HG02973 (cell line): ENCODE results near the gene B3GALT4.
"Not testable (repeated sequence)": the region's sequence is repeated elsewhere in the genome, so short reads cannot be mapped to it uniquely, and the experiment has no call there.

Source experiments
- ATAC-seq: cut with Tn5 transposase; IDR thresholded peaks from one replicate; pipeline ENCODE4 v1.9.1; 2021; ENCODE audit warnings: moderate library complexity; ENCODE audit not compliant: unreplicated experiment

Gene B3GALT4

DNA sequence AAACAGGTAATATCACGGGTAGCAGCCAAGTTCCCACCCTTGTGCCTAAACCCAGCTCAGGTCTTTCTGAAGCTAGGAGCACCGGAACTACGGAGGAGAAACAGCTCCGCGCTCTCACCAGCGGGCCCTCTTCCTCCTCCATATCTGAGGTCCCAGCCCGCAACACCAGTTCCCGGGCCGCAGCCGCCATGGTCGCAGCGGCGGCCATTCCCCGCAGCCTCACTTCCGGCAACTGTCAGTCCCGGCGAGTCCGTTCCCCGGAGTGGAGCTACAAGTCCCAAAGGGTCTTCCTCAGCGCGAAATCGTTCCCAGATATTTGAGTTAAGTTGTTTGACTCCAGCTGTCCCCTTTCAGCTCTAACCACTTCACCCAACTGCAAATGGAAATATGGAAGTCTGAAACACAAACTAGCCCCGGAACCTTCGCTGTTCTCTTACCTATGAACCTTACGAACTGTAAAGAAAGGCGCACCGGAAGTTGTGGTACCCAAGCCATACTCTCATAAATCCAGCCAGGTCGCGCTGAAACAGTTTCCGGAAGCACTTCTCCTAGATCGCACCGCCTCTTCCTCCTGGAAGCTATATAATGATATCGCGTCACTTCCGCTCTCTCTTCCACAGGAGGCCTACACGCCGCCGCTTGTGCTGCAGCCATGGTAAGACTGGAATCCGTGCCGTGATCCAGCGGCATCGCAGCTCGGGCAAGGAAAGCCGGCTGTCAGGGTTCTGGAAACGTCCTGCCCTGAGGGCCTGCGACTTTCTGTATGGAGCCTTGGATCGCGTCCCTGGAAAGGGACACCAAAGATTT lies 5.3 kb upstream of the B3GALT4 start, which contains the start of the genes RPS18 and VPS52:
RPS18 (plus strand) TSS at position 608 of the 807 bp plus-strand sequence; CDS start at position 653, 45 bp downstream.
VPS52 (minus strand) TSS at position 409 of the 807 bp plus-strand sequence; CDS start at position 208, 201 bp downstream.
- ATAC-seq = peak; percentile 62

DNA sequence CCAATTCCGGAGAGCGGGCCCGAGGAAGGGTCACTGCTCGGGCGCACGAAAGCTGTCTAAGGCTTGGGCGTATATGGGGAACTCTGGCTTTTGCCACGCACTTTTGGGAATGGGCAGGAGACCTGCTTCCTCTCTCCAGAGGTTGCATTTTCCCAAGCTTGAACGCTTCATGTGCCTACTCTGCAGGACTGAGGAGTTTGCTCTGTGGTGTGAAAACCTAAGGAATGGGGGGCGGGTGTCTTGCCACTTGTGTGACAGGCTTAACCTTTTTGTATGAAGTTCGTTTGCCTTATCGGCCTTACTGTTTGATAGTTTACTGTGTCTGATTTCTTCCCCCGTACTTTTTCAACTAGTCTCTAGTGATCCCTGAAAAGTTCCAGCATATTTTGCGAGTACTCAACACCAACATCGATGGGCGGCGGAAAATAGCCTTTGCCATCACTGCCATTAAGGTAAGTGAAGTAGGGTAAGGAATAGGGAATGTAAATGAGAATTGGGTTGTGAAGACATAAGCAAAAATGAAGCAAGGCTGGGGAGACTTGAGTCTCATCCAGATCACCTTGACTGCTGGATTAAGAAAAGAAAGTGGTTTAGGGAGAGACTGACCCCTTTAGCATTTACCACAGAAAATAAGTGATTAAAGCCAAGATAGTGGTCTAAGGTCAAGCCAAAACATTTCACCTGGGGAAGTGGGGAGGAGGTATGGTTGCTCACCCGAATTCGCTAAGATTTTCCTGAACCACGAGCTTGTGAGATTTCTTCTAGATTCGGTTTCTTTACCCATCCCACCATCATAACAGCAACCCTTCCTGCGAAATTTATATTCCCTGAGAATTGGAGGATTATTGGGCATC lies 4.4 kb upstream of the B3GALT4 start:
- ATAC-seq = no peak

DNA sequence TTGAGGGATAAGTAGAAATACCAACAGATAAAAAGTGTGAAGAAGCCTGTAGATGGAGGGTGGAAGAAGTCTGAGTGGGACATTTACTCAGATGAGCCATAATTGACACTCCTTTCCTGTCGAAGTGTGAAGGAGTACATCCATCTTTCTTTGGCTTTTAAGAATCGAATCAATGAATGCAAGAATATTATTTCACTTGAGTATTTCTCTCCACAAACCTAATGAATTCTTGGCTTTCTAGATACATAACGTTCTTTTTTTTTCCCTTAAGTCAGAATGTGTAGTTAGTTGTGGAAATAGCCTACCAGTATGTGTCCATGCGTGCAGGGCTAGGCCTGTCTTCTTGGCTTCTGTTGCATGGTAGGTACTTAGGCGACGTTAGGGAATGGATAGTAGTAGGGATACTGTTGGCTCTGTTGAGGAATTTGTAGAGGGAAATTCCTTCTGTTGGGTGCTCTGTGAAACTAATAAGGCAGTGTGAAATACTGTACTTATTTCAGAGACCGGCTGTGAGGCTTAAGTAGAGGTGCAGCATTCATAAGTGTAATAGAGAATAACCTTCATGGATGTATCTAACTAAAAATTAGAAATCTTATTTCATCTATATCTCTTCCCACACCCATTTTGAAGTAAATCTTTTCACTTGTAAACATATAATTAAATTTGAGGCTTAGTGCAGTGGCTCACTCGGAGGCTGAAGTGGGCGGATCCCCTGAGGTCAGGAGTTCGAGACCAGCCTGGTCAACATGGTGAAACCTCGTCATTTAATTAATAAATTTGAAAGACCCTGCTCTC lies 3.6 kb upstream of the B3GALT4 start:
- ATAC-seq = no peak

DNA sequence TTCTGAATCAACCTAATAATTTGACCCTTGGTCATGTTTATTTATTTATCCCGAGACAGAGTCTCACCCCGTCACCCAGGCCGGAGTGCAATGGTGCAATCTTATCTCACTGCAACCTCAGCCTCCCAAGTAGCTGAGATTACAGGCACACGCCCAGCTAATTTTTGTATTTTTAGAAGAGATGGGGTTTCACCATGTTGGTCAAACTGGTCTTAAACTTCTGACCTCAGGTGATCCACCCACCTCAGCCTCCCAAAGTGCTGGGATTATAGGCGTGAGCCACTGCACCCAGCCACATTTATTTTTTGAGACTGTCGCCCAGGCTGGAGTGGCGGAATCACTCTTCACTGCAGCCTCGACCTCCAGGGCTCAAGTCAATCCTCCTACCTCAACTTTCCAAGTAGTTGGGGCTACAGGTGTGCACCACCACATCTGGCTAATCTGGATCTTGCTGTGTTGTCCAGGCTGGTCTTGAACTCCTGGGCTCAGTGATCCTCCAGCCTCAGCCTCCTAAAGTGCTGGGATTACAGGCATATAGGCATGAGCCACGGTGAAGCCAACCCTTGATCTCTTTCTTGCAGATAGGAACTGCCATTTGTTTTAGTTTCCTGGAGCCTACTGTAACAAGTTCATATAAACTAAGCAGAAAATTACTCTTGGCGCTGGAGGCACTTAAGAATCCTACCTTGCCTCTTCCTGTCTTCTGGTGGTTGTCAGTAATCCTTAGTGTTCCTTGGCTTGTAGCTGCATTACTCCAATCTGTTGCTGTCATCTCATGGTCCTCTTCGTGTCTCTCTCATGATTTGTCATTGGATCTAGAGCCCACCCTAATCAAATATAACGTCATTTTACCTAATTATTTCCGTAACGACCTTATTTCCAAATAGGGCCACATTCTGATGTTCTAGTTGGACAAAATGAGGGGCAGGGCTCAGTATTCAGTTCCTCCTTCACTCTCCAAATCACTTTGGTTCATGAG lies 2.7 kb upstream of the B3GALT4 start:
- ATAC-seq = no peak

DNA sequence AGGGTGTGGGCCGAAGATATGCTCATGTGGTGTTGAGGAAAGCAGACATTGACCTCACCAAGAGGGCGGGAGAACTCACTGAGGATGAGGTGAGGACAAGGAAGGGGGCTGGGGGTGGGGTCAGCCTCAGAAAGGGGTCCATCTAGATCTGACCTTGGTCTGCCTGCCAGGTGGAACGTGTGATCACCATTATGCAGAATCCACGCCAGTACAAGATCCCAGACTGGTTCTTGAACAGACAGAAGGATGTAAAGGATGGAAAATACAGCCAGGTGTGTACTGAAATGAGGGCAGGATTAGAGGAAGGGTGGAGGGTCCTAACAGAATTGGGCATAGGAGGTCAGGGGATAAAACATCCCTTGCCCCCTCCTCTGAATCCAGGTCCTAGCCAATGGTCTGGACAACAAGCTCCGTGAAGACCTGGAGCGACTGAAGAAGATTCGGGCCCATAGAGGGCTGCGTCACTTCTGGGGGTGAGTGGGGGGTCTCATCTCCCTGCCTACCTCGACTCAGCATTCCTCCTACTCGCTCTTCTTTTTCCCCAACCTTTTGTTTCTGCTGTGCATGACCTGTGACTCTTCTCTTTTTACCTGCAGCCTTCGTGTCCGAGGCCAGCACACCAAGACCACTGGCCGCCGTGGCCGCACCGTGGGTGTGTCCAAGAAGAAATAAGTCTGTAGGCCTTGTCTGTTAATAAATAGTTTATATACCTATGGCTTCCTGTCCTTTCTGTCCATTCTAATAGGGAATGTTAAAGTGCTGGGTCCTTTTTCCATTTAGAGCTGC lies 935 bp upstream of the B3GALT4 start:
- not testable (repeated sequence) for ATAC-seq

DNA sequence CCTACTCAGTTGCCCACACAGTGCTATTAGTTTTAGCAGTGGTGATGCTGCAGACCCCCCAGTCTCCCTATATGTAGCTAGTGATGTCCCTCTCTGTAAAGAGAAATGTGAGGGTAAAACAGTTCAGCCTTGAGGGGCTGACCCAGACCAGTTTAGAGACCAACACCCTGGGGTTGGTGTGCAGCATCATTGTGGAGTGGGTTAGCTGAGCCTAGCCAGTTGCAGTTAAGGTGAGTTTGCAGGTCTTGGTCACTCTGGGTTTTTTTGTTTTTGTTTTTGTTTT lies 401 bp upstream of the B3GALT4 start:
- ATAC-seq = no peak

DNA sequence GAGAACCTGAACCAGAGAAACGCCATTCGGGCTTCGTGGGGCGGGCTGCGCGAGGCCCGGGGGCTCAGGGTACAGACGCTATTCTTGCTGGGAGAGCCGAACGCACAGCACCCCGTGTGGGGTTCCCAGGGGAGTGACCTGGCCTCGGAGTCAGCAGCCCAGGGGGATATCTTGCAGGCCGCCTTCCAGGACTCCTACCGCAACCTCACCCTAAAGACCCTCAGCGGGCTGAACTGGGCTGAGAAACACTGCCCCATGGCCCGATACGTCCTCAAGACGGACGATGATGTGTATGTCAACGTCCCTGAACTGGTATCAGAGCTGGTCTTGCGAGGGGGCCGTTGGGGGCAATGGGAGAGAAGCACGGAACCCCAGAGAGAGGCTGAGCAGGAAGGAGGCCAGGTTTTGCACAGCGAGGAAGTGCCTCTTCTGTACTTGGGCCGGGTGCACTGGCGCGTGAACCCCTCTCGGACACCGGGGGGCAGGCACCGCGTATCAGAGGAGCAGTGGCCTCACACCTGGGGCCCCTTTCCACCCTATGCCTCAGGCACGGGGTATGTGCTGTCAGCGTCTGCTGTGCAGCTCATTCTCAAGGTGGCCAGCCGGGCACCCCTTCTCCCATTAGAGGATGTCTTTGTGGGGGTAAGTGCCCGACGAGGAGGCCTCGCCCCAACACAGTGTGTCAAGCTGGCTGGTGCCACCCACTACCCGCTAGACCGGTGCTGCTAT lies 904 bp downstream of the B3GALT4 start:
- ATAC-seq = no peak

DNA sequence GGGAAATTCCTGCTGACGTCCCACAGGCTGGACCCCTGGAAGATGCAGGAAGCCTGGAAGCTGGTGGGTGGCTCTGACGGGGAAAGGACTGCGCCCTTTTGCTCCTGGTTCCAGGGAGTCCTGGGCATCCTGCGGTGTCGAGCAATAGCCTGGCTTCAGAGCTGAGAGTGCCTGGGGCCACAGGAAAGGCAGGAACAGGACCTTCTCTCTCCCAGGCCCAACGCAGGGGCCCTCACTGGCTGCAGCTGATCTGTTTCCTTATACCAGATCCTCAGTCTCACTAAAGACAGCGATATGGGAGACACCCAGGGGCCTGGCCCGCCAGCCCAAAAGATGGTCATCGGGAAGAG lies 1.4 kb downstream of the B3GALT4 start:
- no peak for ATAC-seq

DNA sequence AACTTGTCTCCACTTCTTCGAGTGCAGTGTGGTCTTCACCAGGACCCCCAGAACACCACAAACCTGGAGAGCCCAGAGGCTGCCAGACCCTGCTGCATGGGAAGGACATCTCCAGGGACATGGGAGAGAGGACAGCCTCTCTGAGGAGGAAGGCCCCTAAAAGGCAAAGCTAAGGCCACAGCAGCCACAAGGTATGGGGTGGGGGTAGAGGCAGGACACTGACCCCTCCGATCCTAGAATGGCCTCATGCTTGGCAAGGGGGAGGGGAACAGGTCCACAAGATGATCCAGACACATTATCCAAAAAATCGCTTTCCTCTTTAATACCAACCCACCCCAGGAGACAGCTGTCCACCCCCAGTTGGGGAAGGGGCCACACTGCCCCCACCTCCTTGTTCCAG lies 1.9 kb downstream of the B3GALT4 start:
- no peak for ATAC-seq

DNA sequence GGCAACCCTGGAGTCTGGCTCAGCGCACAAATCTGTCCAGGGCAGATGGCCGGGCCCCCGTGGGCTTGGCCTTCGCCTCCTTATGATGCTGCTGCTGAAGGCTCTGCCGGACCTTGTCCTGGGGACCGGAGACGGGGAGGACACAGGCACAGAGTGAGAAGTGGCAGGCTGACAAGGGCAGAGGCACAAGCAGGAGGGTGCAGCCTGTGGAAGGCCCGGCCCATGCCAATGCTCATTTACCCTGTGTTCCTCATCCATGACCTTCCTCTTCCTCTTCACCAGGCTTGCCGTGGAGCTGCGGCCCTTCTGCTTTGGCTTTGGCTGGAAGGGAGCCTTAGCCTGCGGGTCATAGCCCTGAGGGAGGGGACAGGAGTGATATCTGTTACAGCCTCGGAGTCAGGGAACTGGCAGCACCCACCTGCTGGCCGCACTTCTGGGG lies 2.4 kb downstream of the B3GALT4 start:
- no peak for ATAC-seq

DNA sequence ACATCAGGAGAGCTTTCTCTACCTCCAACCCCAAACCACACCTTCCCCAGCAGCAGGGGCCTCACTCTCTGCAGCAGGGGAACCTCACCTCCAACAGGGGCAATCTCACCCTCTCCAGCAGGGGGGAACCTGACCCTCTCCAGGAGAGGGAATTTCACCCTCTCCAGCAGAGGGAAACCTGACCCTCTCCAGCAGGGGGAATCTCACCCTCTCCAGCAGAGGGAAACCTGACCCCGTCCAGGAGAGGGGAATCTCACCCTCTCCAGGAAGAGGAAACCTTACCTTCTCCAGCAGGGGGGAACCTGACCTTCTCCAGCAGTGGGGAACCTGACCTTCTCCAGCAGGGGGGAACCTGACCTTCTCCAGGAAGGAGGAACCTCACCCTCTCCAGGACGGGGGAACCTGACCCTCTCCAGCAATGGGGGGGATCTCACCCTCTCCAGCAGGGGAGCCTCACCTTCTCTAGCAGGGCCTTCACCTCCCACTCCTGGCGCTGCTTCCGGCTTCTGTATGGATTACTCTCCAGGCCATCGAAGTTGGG lies 3.1 kb downstream of the B3GALT4 start:
- no peak for ATAC-seq

DNA sequence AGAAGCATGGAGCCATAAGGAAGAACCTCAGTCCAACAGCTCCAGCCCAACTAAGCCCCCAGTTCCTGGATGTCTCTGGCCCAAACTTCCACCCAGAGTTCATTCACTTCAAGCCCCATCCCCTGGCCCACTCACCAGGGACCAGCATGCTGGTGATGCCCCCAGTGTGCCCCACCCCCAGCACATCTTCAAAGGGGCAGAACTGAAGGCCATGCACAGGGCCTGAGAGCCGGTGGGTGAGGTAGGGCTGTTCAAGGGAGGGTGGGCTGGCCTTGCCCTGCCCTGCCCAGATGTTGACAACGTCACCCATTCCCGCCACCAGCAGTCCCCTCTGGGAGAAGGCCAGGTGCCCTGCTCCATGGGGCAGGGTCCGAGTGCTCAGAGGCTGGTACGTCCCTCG lies 3.6 kb downstream of the B3GALT4 start:
- no peak for ATAC-seq

DNA sequence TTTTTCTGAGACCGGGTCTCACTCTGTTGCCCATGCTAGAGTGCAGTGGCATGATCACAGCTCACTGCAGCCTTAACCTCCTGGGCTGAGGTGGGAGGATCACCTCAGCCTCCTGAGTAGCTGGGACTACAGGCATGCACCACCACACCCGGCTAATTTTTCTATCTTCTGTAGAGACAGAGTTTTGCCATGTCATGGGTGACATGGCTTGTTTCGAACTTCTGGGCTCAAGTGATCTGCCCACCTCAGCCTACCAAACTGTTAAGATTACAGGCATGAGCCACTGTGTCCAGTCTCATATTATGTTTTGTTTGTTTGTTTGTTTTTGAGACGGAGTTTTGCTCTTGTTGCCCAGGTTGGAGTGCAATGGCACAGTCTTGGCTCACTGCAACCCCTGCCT lies 8.3 kb downstream of the B3GALT4 start:
- ATAC-seq = not testable (repeated sequence)

DNA sequence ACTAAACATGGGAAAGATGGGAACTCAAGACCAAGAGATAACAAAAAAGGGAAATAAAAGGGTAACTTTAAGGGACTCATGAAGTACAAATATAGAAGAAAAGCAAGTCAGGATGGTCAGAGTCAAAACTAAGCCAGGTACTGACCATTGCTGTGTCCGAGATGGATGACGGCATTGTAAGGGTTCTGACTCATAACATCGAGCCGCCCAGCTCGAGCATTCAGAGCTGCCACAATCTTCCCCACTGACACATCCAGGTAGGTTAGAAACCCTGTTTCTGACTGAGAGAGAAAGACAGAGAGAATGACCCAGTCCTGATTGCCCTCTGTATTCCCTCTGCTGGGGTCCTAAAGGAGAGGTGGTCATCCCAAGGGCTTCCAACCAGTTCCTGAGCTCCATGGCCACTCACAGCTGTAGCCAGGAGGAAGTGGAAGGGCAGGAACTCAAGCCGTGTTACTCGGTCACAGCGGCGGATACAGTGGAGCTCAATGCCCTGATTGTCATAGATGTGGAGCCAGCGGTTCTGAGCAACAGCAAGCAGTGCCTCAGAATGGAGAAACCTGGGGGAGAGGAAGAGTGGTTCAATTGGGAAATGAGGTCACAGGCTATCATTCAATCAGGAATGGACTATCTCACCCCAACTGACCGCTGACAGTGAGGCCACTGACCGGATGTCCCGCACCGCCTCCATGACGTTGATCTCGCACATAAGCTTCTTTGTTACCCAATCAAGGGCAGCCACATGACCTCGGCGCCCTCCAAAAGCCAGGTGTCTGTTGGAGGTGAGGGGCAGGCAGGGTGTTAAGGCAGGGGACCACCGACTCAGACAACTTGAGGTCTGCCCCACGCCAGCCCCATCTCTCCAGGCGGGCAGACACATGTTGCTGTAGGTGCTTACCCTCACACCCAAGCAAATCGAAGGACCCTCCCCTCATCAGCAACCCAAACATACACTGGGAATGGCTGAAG lies 10.3 kb downstream of the B3GALT4 start:
- no peak for ATAC-seq

DNA sequence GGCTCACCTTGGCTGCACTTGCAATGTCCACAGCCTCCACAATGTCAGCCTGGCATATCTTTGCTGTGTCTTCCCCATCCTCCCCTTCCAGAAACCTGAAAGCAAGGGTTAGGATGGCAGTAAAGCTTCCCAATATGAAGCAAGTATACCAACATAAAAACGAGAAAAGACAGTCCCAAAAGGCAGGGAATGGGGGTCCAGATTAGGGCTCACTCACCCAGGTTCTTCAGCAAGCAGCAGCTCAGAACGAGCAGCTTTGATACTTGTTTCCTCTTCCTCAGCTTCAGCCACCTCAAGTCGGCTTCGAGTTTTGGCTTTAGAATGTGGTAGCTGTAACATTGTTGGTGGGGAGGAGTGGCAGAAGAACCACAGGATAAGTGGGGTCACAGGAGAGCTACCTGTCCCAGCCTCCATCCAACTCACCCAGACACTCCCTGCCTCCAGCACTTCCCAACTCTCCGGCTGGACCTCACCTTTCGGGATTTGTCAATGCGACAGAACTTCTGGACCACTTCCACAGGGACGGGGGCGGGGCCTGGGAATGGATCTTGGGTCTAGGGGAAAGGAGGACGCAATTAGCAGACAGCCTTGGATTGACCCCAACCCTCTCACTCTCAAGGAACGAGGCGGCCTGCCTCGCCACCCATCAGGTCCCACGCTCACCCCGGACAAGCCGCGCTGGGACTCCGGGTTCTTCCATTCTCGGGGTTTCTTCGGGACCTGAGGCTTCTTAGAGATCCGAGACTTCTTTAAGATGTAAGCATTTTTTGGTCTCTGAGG lies 11.4 kb downstream of the B3GALT4 start:
- ATAC-seq = no peak
